ENCODE results near the gene RGS6.

RGS6 gene

DNA sequence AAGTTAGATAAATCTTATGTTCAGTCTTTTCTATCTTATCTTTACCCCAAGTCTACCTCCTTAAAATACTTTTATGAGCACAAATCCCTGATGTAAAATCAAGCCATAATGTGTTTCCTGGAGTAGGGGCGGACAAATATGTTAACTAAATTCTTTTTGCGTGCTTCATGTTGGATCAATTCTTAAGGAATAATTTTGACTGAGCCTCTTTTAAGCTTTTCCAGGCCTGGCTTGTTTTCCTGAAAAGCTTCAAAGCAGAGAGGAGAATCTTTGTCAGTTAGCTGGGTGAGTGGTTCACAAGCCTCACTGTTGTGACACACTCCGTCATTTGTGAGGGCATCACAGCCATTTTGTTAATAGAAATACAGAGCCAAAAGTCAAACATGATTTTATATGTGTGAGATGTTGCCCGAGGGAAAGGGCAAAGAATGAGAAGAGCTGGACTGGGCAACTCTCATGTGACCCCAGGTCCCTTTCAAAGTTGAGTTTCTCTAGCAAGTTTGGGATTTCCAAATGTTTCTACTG is 468.9 kb downstream of the RGS6 start:
- H3K4me3 ChIP-seq (ENCODE audit: low read depth in 1 of 5, low read length in 5 of 5) = no peak overlapping the region
- H3K9ac ChIP-seq (ENCODE audit: low read length in 5 of 5) = no peak overlapping the region
- no peaks in the 10 kb centered on the region for H3K36me3 ChIP-seq (ENCODE audit: control insufficient read depth in 5 of 5, insufficient read depth in 5 of 5, low read length in 5 of 5)
- H3K9me3 ChIP-seq (ENCODE audit: control insufficient read depth in 5 of 5, low read length in 5 of 5) = no peaks in the 10 kb centered on the region
- H3K4me1 ChIP-seq (ENCODE audit: control insufficient read depth in 5 of 5, insufficient read depth in 5 of 5, low read length in 5 of 5) = no peaks in the 10 kb centered on the region
- H3K27me3 ChIP-seq (ENCODE audit: control insufficient read depth in 5 of 5, insufficient read depth in 4 of 5, low read length in 5 of 5) = peaks cover 0 to 4% (median 0%) of the 10 kb centered on the region in 5 donors
- H3K27ac ChIP-seq (ENCODE audit: low read depth, low read length) = no peak overlapping the region

- no peaks in the 10 kb centered on the region for H3K36me3 ChIP-seq (ENCODE audit: control insufficient read depth in 5 of 5, insufficient read depth in 5 of 5, low read length in 5 of 5)
- no peaks in the 10 kb centered on the region for H3K9me3 ChIP-seq (ENCODE audit: control insufficient read depth in 5 of 5, low read length in 5 of 5)
- no peak overlapping the region for H3K9ac ChIP-seq (ENCODE audit: low read length in 5 of 5)
- no peaks in the 10 kb centered on the region for H3K4me1 ChIP-seq (ENCODE audit: control insufficient read depth in 5 of 5, insufficient read depth in 5 of 5, low read length in 5 of 5)
- H3K27ac ChIP-seq (ENCODE audit: low read depth, low read length) = no peak overlapping the region
- peaks cover 0 to 4% (median 0%) of the 10 kb centered on the region in 5 donors for H3K27me3 ChIP-seq (ENCODE audit: control insufficient read depth in 5 of 5, insufficient read depth in 4 of 5, low read length in 5 of 5)
- H3K4me3 ChIP-seq (ENCODE audit: low read depth in 1 of 5, low read length in 5 of 5) = no peak overlapping the region
Observed at GRCh38 chr14:72401632-72402376, 469.6 kb downstream of the RGS6 start.

DNA sequence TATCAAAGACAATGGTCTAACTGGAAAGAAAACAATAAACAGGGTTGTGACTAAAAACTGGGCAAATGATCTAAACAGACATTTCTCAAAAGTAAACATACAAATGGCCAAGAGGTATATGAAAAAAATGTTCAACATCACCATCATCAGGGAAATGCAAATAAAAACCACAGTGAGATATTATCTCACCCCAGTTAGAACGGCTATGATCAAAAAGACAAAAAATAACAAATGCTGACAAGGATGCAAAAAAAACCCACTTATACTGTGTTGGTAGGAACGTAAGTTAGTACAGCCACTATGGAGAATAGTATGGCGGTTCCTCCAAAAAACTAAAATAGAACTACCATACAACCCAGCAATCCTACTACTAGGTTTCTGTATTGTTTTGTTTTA is 470.1 kb downstream of the RGS6 start:
- Histone ChIP-seq H3K4me1 (ENCODE audit: control insufficient read depth in 5 of 5, insufficient read depth in 5 of 5, low read length in 5 of 5) (no peaks in the 10 kb centered on the region), H3K36me3 (ENCODE audit: control insufficient read depth in 5 of 5, insufficient read depth in 5 of 5, low read length in 5 of 5) (no peaks in the 10 kb centered on the region)

GRCh38 chr14:72404106-72404774 is 472.0 kb downstream of the RGS6 start:
- H3K9ac ChIP-seq (ENCODE audit: low read length in 5 of 5) = no peak overlapping the region
- peaks cover 0 to 4% (median 0%) of the 10 kb centered on the region in 5 donors for H3K27me3 ChIP-seq (ENCODE audit: control insufficient read depth in 5 of 5, insufficient read depth in 4 of 5, low read length in 5 of 5)
- no peaks in the 10 kb centered on the region for H3K4me1 ChIP-seq (ENCODE audit: control insufficient read depth in 5 of 5, insufficient read depth in 5 of 5, low read length in 5 of 5)
- H3K4me3 ChIP-seq (ENCODE audit: low read depth in 1 of 5, low read length in 5 of 5) = no peak overlapping the region
- peaks cover 0 to 5% (median 0%) of the 10 kb centered on the region in 5 donors for H3K9me3 ChIP-seq (ENCODE audit: control insufficient read depth in 5 of 5, low read length in 5 of 5)
- no peaks in the 10 kb centered on the region for H3K36me3 ChIP-seq (ENCODE audit: control insufficient read depth in 5 of 5, insufficient read depth in 5 of 5, low read length in 5 of 5)
- no peak overlapping the region for H3K27ac ChIP-seq (ENCODE audit: low read depth, low read length)

More for the DNA sequence above, 470.1 kb downstream of the RGS6 start:
- Histone ChIP-seq H3K9me3 (ENCODE audit: control insufficient read depth in 5 of 5, low read length in 5 of 5) (no peaks in the 10 kb centered on the region), H3K4me3 (ENCODE audit: low read depth in 1 of 5, low read length in 5 of 5) (no peak overlapping the region), H3K27me3 (ENCODE audit: control insufficient read depth in 5 of 5, insufficient read depth in 4 of 5, low read length in 5 of 5) (peaks cover 0 to 4% (median 0%) of the 10 kb centered on the region in 5 donors), H3K27ac (ENCODE audit: low read depth, low read length) (no peak overlapping the region), H3K9ac (ENCODE audit: low read length in 5 of 5) (no peak overlapping the region)

- H3K4me1 ChIP-seq (ENCODE audit: control insufficient read depth in 5 of 5, insufficient read depth in 5 of 5, low read length in 5 of 5) = no peaks in the 10 kb centered on the region
- H3K4me3 ChIP-seq (ENCODE audit: low read depth in 1 of 5, low read length in 5 of 5) = no peak overlapping the region
- no peak overlapping the region for H3K27ac ChIP-seq (ENCODE audit: low read depth, low read length)
- H3K36me3 ChIP-seq (ENCODE audit: control insufficient read depth in 5 of 5, insufficient read depth in 5 of 5, low read length in 5 of 5) = no peaks in the 10 kb centered on the region
- H3K27me3 ChIP-seq (ENCODE audit: control insufficient read depth in 5 of 5, insufficient read depth in 4 of 5, low read length in 5 of 5) = peaks cover 0 to 4% (median 0%) of the 10 kb centered on the region in 5 donors
- peaks cover 0 to 8% (median 0%) of the 10 kb centered on the region in 5 donors for H3K9me3 ChIP-seq (ENCODE audit: control insufficient read depth in 5 of 5, low read length in 5 of 5)
- no peak overlapping the region for H3K9ac ChIP-seq (ENCODE audit: low read length in 5 of 5)
Observed at GRCh38 chr14:72404998-72405397, 472.8 kb downstream of the RGS6 start.

DNA sequence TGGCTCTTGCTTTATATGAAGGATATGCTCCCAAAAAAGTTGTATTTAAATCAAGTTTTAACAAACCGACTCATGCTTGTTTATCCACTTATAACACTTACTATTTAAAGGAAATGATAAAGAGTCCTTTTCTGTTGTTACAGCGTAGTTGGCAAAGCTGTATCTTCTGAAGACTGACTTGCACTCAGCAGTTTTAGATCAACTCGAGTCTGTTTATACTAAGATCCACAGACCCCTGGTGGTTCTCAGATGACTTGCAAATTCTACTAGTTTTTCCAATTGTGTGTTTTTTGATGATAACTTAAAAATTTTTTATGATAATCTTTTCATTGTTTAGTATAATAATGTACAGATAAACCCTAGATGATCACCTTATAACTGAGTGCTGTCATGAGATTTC is 475.8 kb downstream of the RGS6 start:
- no peak overlapping the region for H3K4me3 ChIP-seq (ENCODE audit: low read depth in 1 of 5, low read length in 5 of 5)

GRCh38 chr14:72409047-72409446 is 476.8 kb downstream of the RGS6 start:
- H3K4me1 ChIP-seq (ENCODE audit: control insufficient read depth in 5 of 5, insufficient read depth in 5 of 5, low read length in 5 of 5) = no peaks in the 10 kb centered on the region
- H3K9ac ChIP-seq (ENCODE audit: low read length in 5 of 5) = no peak overlapping the region
- no peaks in the 10 kb centered on the region for H3K27me3 ChIP-seq (ENCODE audit: control insufficient read depth in 5 of 5, insufficient read depth in 4 of 5, low read length in 5 of 5)
- peaks cover 0 to 8% (median 0%) of the 10 kb centered on the region in 5 donors for H3K9me3 ChIP-seq (ENCODE audit: control insufficient read depth in 5 of 5, low read length in 5 of 5)
- no peak overlapping the region for H3K27ac ChIP-seq (ENCODE audit: low read depth, low read length)
- no peaks in the 10 kb centered on the region for H3K36me3 ChIP-seq (ENCODE audit: control insufficient read depth in 5 of 5, insufficient read depth in 5 of 5, low read length in 5 of 5)
- no peak overlapping the region for H3K4me3 ChIP-seq (ENCODE audit: low read depth in 1 of 5, low read length in 5 of 5)

More for the DNA sequence above, 475.8 kb downstream of the RGS6 start:
- Histone ChIP-seq H3K4me1 (ENCODE audit: control insufficient read depth in 5 of 5, insufficient read depth in 5 of 5, low read length in 5 of 5) (no peaks in the 10 kb centered on the region), H3K9me3 (ENCODE audit: control insufficient read depth in 5 of 5, low read length in 5 of 5) (peaks cover 0 to 8% (median 0%) of the 10 kb centered on the region in 5 donors), H3K36me3 (ENCODE audit: control insufficient read depth in 5 of 5, insufficient read depth in 5 of 5, low read length in 5 of 5) (no peaks in the 10 kb centered on the region), H3K9ac (ENCODE audit: low read length in 5 of 5) (no peak overlapping the region), H3K27ac (ENCODE audit: low read depth, low read length) (no peak overlapping the region), H3K27me3 (ENCODE audit: control insufficient read depth in 5 of 5, insufficient read depth in 4 of 5, low read length in 5 of 5) (no peaks in the 10 kb centered on the region)

DNA sequence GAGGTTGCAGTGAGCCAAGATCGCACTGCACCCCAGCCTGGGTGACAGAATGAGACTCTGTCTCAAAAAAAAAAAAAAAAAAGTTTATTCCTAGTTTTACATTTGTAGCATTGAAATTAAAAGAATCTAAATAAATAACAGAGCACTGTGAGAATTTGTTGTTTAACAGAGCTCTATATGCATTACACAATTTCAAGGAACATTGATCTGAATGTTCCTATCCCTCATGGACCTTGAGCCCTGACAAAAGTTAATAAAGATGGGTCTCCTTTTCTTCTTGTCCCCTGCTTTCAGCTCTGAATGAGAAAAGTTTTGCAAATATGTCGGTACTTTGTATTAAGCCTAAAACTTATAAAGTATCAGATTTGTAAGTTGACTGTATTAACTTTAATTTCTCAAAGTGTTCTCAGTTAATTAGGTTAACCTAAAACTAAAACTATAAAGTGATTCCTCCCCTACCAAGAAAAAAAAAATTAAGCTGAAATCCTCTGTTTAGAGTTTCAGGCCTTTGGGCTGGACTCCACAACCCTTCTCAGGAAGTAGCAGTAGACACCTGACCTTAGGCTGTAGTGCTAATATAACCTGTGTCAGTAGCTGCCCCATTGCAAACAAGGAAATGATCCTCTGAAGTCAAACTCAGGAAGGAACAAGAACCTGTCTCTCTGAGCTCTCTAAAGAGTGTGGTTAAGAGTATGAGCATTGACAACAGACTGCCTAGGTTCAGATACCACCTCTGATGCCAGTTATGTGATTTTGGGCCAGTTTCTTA is 484.0 kb downstream of the RGS6 start:
- Histone ChIP-seq H3K27ac (ENCODE audit: low read depth, low read length) (no peak overlapping the region), H3K27me3 (ENCODE audit: control insufficient read depth in 5 of 5, insufficient read depth in 4 of 5, low read length in 5 of 5) (no peaks in the 10 kb centered on the region), H3K9me3 (ENCODE audit: control insufficient read depth in 5 of 5, low read length in 5 of 5) (peaks cover 0 to 7% (median 7%) of the 10 kb centered on the region in 5 donors), H3K4me1 (ENCODE audit: control insufficient read depth in 5 of 5, insufficient read depth in 5 of 5, low read length in 5 of 5) (no peaks in the 10 kb centered on the region), H3K4me3 (ENCODE audit: low read depth in 1 of 5, low read length in 5 of 5) (no peak overlapping the region), H3K9ac (ENCODE audit: low read length in 5 of 5) (no peak overlapping the region), H3K36me3 (ENCODE audit: control insufficient read depth in 5 of 5, insufficient read depth in 5 of 5, low read length in 5 of 5) (no peaks in the 10 kb centered on the region)

- no peaks in the 10 kb centered on the region for H3K27me3 ChIP-seq (ENCODE audit: control insufficient read depth in 5 of 5, insufficient read depth in 4 of 5, low read length in 5 of 5)
- H3K9me3 ChIP-seq (ENCODE audit: control insufficient read depth in 5 of 5, low read length in 5 of 5) = peaks cover 0 to 7% (median 7%) of the 10 kb centered on the region in 5 donors
- H3K27ac ChIP-seq (ENCODE audit: low read depth, low read length) = no peak overlapping the region
- H3K36me3 ChIP-seq (ENCODE audit: control insufficient read depth in 5 of 5, insufficient read depth in 5 of 5, low read length in 5 of 5) = no peaks in the 10 kb centered on the region
- H3K4me1 ChIP-seq (ENCODE audit: control insufficient read depth in 5 of 5, insufficient read depth in 5 of 5, low read length in 5 of 5) = no peaks in the 10 kb centered on the region
- H3K9ac ChIP-seq (ENCODE audit: low read length in 5 of 5) = no peak overlapping the region
- H3K4me3 ChIP-seq (ENCODE audit: low read depth in 1 of 5, low read length in 5 of 5) = no peak overlapping the region
Observed at GRCh38 chr14:72416892-72417291, 484.7 kb downstream of the RGS6 start.

Data from subcutaneous abdominal adipose tissue (tissue), 5 donors.